HL-60/S4 (cell line): ENCODE data around the gene TNFRSF13B.
"Not testable (repeated sequence)": the region's sequence is repeated elsewhere in the genome, so short reads cannot be mapped to it uniquely, and the experiment has no call there.

Experiments
- in situ Hi-C: fragments of 300-500 bp; cut with MboI; formaldehyde crosslinking; loops from 2 replicates; pipeline ENCODE4 v1.14.3; 2022; ENCODE audit warnings: low sequenced_read_pairs

Gene TNFRSF13B

GRCh38 chr17:16987066-16987829 is 15.3 kb upstream of the TNFRSF13B start:
- in situ Hi-C loops, result no loop called here

- in situ Hi-C loops, result no loop called here
Observed at GRCh38 chr17:16986391-16986790, 14.5 kb upstream of the TNFRSF13B start.

- in situ Hi-C loops, result no loop called here
Observed at GRCh38 chr17:16981928-16982327, 10.0 kb upstream of the TNFRSF13B start.

GRCh38 chr17:16980813-16981731 is 9.2 kb upstream of the TNFRSF13B start:
- in situ Hi-C loops, result no loop called here

- in situ Hi-C loops, result no loop called here
Observed at GRCh38 chr17:16980061-16980460, 8.1 kb upstream of the TNFRSF13B start.

GRCh38 chr17:16979237-16979823 is 7.4 kb upstream of the TNFRSF13B start:
- in situ Hi-C loops, result not testable (repeated sequence)

GRCh38 chr17:16977932-16978331 is 6.0 kb upstream of the TNFRSF13B start:
- in situ Hi-C loops, result no loop called here

- in situ Hi-C loops, result no loop called here
Observed at GRCh38 chr17:16976725-16977550, 5.0 kb upstream of the TNFRSF13B start.

- in situ Hi-C loops, result no loop called here
Observed at GRCh38 chr17:16975744-16976625, 4.1 kb upstream of the TNFRSF13B start.

GRCh38 chr17:16975277-16975651 is 3.3 kb upstream of the TNFRSF13B start:
- in situ Hi-C loops, result no loop called here

- in situ Hi-C loops, result no loop called here
Observed at GRCh38 chr17:16974569-16975276, 2.8 kb upstream of the TNFRSF13B start.

GRCh38 chr17:16973760-16974540 is 2.0 kb upstream of the TNFRSF13B start:
- in situ Hi-C loops, result no loop called here

- in situ Hi-C loops, result not testable (repeated sequence)
Observed at GRCh38 chr17:16973043-16973442, 1.1 kb upstream of the TNFRSF13B start.

- in situ Hi-C loops, result no loop called here
Observed at GRCh38 chr17:16972346-16972745, 428 bp upstream of the TNFRSF13B start.

GRCh38 chr17:16969931-16970906 is 1.7 kb downstream of the TNFRSF13B start:
- in situ Hi-C loops, result no loop called here

- in situ Hi-C loops, result no loop called here
Observed at GRCh38 chr17:16968786-16969185, 3.1 kb downstream of the TNFRSF13B start.

- in situ Hi-C loops, result no loop called here
Observed at GRCh38 chr17:16962804-16963203, 9.1 kb downstream of the TNFRSF13B start.
